ENCODE measurements around the gene RNF115.

- TF ChIP-seq, protein P1, sequence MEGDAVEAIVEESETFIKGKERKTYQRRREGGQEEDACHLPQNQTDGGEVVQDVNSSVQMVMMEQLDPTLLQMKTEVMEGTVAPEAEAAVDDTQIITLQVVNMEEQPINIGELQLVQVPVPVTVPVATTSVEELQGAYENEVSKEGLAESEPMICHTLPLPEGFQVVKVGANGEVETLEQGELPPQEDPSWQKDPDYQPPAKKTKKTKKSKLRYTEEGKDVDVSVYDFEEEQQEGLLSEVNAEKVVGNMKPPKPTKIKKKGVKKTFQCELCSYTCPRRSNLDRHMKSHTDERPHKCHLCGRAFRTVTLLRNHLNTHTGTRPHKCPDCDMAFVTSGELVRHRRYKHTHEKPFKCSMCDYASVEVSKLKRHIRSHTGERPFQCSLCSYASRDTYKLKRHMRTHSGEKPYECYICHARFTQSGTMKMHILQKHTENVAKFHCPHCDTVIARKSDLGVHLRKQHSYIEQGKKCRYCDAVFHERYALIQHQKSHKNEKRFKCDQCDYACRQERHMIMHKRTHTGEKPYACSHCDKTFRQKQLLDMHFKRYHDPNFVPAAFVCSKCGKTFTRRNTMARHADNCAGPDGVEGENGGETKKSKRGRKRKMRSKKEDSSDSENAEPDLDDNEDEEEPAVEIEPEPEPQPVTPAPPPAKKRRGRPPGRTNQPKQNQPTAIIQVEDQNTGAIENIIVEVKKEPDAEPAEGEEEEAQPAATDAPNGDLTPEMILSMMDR (IDR thresholded peaks at IDR 0.05): no peak
- no peak for TF ChIP-seq POLR2A (IDR thresholded peaks at IDR 0.05)
Observed at GRCh38 chr1:145717833-145718232, 106.1 kb downstream of the RNF115 start.
